HG03135 (cell line): ENCODE measurements around the gene ALKBH1.

Experiments
- ATAC-seq: cut with Tn5 transposase; IDR thresholded peaks from one replicate; pipeline ENCODE4 v1.9.1; 2021; ENCODE audit warnings: mild to moderate bottlenecking, moderate library complexity; ENCODE audit not compliant: unreplicated experiment

Gene ALKBH1

DNA sequence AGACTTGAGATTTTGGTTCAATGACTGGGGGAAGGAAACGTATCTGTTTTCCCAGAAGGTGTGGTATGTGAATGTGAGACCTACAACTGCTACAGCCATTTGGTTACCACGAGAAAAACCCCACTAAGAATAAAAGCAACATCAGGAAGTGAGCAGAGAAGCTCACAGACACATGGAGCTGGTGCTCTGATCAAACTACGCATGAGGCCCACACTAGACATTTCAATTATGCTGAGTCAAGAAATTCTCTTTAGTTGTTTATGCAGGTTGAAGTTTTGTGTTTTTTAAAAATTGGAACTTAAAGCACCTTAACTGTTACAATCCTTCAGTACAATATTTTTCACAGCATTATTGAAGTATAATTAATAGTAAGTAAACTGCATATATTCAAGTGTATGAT is 82.5 kb downstream of the ALKBH1 start:
- ATAC-seq: no peak

DNA sequence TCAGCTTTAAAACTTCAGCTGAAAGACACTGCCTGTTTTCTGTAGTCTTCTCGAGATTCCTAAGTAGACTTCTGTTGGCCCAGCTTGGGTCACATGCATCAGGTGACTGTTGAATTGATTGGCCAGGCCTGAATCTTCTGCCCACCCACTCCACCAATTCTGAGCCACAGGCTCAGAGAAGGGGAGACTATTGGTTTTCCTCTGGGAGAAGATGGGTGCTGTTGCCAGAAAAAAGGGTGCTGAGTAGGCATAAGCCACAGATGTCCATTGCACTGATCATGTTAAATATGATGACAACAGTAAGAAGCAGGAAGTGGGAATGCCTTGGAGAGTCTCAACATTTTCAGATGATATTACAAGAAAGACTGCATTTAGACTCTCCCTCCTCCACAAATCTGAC is 84.6 kb downstream of the ALKBH1 start:
- no peak for ATAC-seq
